ENCODE data around the gene C2orf81.

C2orf81 gene

GRCh38 chr2:74415762-74416395 is 5.5 kb downstream of the C2orf81 start:
- no peak for TF ChIP-seq CTCF (IDR thresholded peaks at IDR 0.05)
- peak overlapping the region in 1 of 2 experiments; percentile 19 for H3K4me3 ChIP-seq (ENCODE audit: low read depth in 1 of 2, low read length in 1 of 2)
- H3K36me3 ChIP-seq, result no peaks in the 10 kb centered on the region
- peaks cover 12 to 20% of the 10 kb centered on the region in 2 experiments for H3K4me1 ChIP-seq (ENCODE audit: control insufficient read depth in 1 of 2, insufficient read depth in 1 of 2, low read depth in 1 of 2, low read length in 1 of 2)
- no peaks in the 10 kb centered on the region for H3K9me3 ChIP-seq
- no peak overlapping the region for H3K27ac ChIP-seq
- peaks cover 81% of the 10 kb centered on the region for H3K27me3 ChIP-seq

- H3K9me3 ChIP-seq, result no peaks in the 10 kb centered on the region
- H3K36me3 ChIP-seq, result no peaks in the 10 kb centered on the region
- TF ChIP-seq CTCF (IDR thresholded peaks at IDR 0.05), result no peak
- no peak overlapping the region for H3K27ac ChIP-seq
- peaks cover 74% of the 10 kb centered on the region for H3K27me3 ChIP-seq
- peak overlapping the region in 1 of 2 experiments; percentile 19 for H3K4me3 ChIP-seq (ENCODE audit: low read depth in 1 of 2, low read length in 1 of 2)
- peaks cover 7 to 17% of the 10 kb centered on the region in 2 experiments for H3K4me1 ChIP-seq (ENCODE audit: control insufficient read depth in 1 of 2, insufficient read depth in 1 of 2, low read depth in 1 of 2, low read length in 1 of 2)
These were observed 6.3 kb downstream of the C2orf81 start for GRCh38 chr2:74414881-74415761.

- Histone ChIP-seq H3K4me1 (ENCODE audit: control insufficient read depth in 1 of 2, insufficient read depth in 1 of 2, low read depth in 1 of 2, low read length in 1 of 2) (peaks cover 7 to 17% of the 10 kb centered on the region in 2 experiments), H3K27ac (no peak overlapping the region), H3K4me3 (ENCODE audit: low read depth in 1 of 2, low read length in 1 of 2) (no peak overlapping the region), H3K36me3 (no peaks in the 10 kb centered on the region), H3K9me3 (no peaks in the 10 kb centered on the region), H3K27me3 (peaks cover 67% of the 10 kb centered on the region)
- no peak for TF ChIP-seq CTCF (IDR thresholded peaks at IDR 0.05)
These were observed 7.0 kb downstream of the C2orf81 start for GRCh38 chr2:74414441-74414840.

GRCh38 chr2:74413001-74413698 is 8.3 kb downstream of the C2orf81 start:
- Histone ChIP-seq H3K27ac (no peak overlapping the region), H3K4me3 (ENCODE audit: low read depth in 1 of 2, low read length in 1 of 2) (no peak overlapping the region), H3K27me3 (peaks cover 68% of the 10 kb centered on the region), H3K36me3 (no peaks in the 10 kb centered on the region), H3K4me1 (ENCODE audit: control insufficient read depth in 1 of 2, insufficient read depth in 1 of 2, low read depth in 1 of 2, low read length in 1 of 2) (peaks cover 7 to 17% of the 10 kb centered on the region in 2 experiments), H3K9me3 (no peaks in the 10 kb centered on the region)
- TF ChIP-seq CTCF (IDR thresholded peaks at IDR 0.05), result no peak

GRCh38 chr2:74407682-74408081 is 13.7 kb downstream of the C2orf81 start:
- no peak overlapping the region for H3K4me3 ChIP-seq (ENCODE audit: low read depth in 1 of 2, low read length in 1 of 2)

More at GRCh38 chr2:74407682-74408081, 13.7 kb downstream of the C2orf81 start:
- Histone ChIP-seq H3K27me3 (peaks cover 39% of the 10 kb centered on the region), H3K9me3 (no peaks in the 10 kb centered on the region), H3K4me1 (ENCODE audit: control insufficient read depth in 1 of 2, insufficient read depth in 1 of 2, low read depth in 1 of 2, low read length in 1 of 2) (no peaks in the 10 kb centered on the region), H3K36me3 (no peaks in the 10 kb centered on the region), H3K27ac (no peak overlapping the region)
- TF ChIP-seq CTCF (IDR thresholded peaks at IDR 0.05), result no peak

Data from neutrophil (primary cell).